ENCODE data around the gene SDK2.

DNA sequence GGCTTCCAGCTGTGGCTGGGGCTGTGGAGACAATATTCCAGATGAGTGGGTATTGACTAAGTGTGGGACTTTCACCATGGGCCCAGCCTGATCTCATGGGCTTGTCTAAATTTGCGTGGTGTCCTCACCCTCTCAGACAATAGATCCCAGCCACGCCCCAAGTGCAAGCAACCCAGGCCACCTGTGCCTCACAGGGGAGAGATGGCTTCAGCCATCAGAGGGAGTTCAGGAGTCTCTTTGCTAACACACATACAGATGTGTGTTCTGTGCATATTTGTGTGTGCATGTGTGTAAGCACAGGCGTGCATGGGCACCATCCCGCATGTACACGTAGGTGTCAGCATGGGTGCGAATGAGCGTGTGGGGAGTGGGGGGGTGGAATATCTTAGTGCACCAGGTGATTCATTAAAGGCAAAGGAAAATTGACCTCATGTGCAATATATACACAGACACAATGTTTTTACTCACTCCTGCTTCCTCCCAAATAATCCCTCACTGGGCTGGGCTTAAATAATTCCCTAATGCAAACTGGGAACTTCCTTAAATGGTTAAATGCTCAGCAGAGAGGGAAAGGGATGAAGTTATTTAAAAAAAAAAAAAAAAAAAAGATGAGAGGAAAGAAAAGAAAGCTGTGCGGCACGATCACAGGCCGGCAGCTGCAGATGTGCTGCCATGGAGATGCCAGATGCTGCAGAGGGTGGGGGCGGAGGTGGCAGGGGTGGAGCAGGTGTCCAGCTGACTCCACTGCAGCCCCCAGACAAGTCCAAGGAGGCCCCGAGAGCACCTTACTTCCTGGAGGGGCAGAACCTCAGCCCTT is 308.4 kb downstream of the SDK2 start:
- TF ChIP-seq CTCF (IDR thresholded peaks at IDR 0.05) (no peak), POLR2A (IDR thresholded peaks at IDR 0.05) (no peak)
